IMR-90 (cell line): Measurements from ENCODE around the gene RIT1. TPM values are rescaled to one million over a fixed set of nuclear protein-coding genes. Genes with fewer than 3 reads are reported as not detected.

ENCODE experiments used
- ATAC-seq: fragments of 200-7000 bp; cut with Tn5 transposase; 2 replicates; pipeline ENCODE4 v1.9.1; 2020; ENCODE audit warnings: low read depth, mild to moderate bottlenecking, moderate library complexity
- BruUV-seq: library from RNA; stranded (reverse); fragments of 400-500 nt; replicated peaks from 2 replicates; lab custom pipeline; 2021; lab: Mats Ljungman, UMichigan
- CTCF ChIA-PET: fragments of 300-600 bp; formaldehyde crosslinking; extraction: SDS; loops from one replicate; lab custom pipeline; 2021; ENCODE audit warnings: antibody characterized with exemption; lab: Yijun Ruan, JAX
- POLR2A ChIA-PET: fragments of 300-600 bp; sonication (Branson Sonifier 250); formaldehyde crosslinking; loops from one replicate; lab custom pipeline; 2022; ENCODE audit warnings: antibody characterized with exemption; ENCODE audit not compliant: unreplicated experiment; lab: Charles Lee
- DNase-seq: peaks from one replicate; pipeline ENCODE4 v3.0.0; 2013
- H2AFZ ChIP-seq: replicated peaks from 2 replicates; pipeline ENCODE3; 2013; ENCODE audit warnings: low read length, mild to moderate bottlenecking; ENCODE audit not compliant: poor library complexity
- H2AK5ac ChIP-seq: 2 replicates; pipeline ENCODE4 v1.6.1; 2013; ENCODE audit warnings: low read depth, low read length, inconsistent platforms
- H2AK9ac ChIP-seq: replicated peaks from 2 replicates; pipeline ENCODE3; 2013; ENCODE audit warnings: mild to moderate bottlenecking, low read depth, low read length, moderate library complexity; ENCODE audit not compliant: poor library complexity
- H2BK120ac ChIP-seq: 2 replicates; pipeline ENCODE4 v1.6.1; 2013; ENCODE audit warnings: low read depth, low read length, inconsistent platforms
- H2BK15ac ChIP-seq: 3 replicates; pipeline ENCODE4 v1.6.1; 2013; ENCODE audit warnings: low read depth, low read length, inconsistent platforms
- H2BK20ac ChIP-seq: 2 replicates; pipeline ENCODE4 v1.6.1; 2013; ENCODE audit warnings: low read depth, mild to moderate bottlenecking, inconsistent platforms, low read length, moderate library complexity
- H2BK5ac ChIP-seq: 2 replicates; pipeline ENCODE4 v1.6.1; 2013; ENCODE audit warnings: mild to moderate bottlenecking, low read depth, low read length, inconsistent platforms; ENCODE audit not compliant: poor library complexity, severe bottlenecking
- H3K14ac ChIP-seq: replicated peaks from 2 replicates; pipeline ENCODE4 v1.6.1; 2013; ENCODE audit warnings: low read depth, low read length, inconsistent platforms
- H3K18ac ChIP-seq: 2 replicates; pipeline ENCODE4 v1.6.1; 2013; ENCODE audit warnings: low read depth, low read length, control low read depth
- H3K23ac ChIP-seq: 2 replicates; pipeline ENCODE4 v1.6.1; 2013; ENCODE audit warnings: low read depth, low read length, inconsistent platforms
- H3K27ac ChIP-seq: 2 replicates; pipeline ENCODE4 v1.5.1; 2013; ENCODE audit warnings: mild to moderate bottlenecking, control low read depth, low read length; ENCODE audit not compliant: insufficient read depth
- H3K27me3 ChIP-seq: 2 replicates; pipeline ENCODE4 v1.6.1; 2013; ENCODE audit warnings: low read length; ENCODE audit not compliant: control insufficient read depth, insufficient read depth
- H3K36me3 ChIP-seq: 2 replicates; pipeline ENCODE4 v1.6.1; 2013; ENCODE audit warnings: low read length, mixed read lengths; ENCODE audit not compliant: control insufficient read depth, insufficient read depth
- H3K4ac ChIP-seq: 2 replicates; pipeline ENCODE4 v1.6.1; 2013; ENCODE audit warnings: low read depth, low read length, inconsistent platforms
- H3K4me1 ChIP-seq: 2 replicates; pipeline ENCODE4 v1.6.1; 2013; ENCODE audit warnings: low read length, mixed read lengths; ENCODE audit not compliant: control insufficient read depth, insufficient read depth
- H3K4me2 ChIP-seq: 2 replicates; pipeline ENCODE4 v1.6.1; 2013; ENCODE audit warnings: low read depth, mild to moderate bottlenecking, control low read depth, low read length, moderate library complexity
- H3K4me3 ChIP-seq: 2 replicates; pipeline ENCODE4 v1.5.1; 2013; ENCODE audit warnings: low read depth, mild to moderate bottlenecking, control low read depth, low read length, moderate library complexity; ENCODE audit not compliant: insufficient read depth
- H3K56ac ChIP-seq: 2 replicates; pipeline ENCODE4 v1.6.1; 2013; ENCODE audit warnings: low read length, inconsistent platforms; ENCODE audit not compliant: insufficient read depth; ENCODE audit errors: extremely low read depth
- H3K79me1 ChIP-seq, 2 experiments: 2 replicates each; pipeline ENCODE4 v1.6.1; 2013; ENCODE audit warnings: low read length in 2 of 2, inconsistent platforms in 1 of 2, low read depth in 1 of 2
- H3K9ac ChIP-seq: 2 replicates; pipeline ENCODE4 v1.6.1; 2013; ENCODE audit warnings: low read depth, low read length, control low read depth
- H3K9me1 ChIP-seq: 2 replicates; pipeline ENCODE4 v1.6.1; 2013; ENCODE audit warnings: low read length, inconsistent platforms; ENCODE audit not compliant: insufficient read depth
- H3K9me3 ChIP-seq: 2 replicates; pipeline ENCODE4 v1.6.1; 2013; ENCODE audit warnings: low read length; ENCODE audit not compliant: control insufficient read depth, insufficient read depth
- H4K20me1 ChIP-seq: 2 replicates; pipeline ENCODE4 v1.6.1; 2013; ENCODE audit warnings: low read length, inconsistent platforms; ENCODE audit not compliant: insufficient read depth
- H4K5ac ChIP-seq: 2 replicates; pipeline ENCODE4 v1.6.1; 2013; ENCODE audit warnings: mild to moderate bottlenecking, low read depth, low read length, control low read depth
- H4K8ac ChIP-seq, 2 experiments: 2 replicates each; pipeline ENCODE4 v1.6.1; 2013; ENCODE audit warnings: low read depth in 2 of 2, low read length in 2 of 2, control low read depth in 1 of 2, inconsistent platforms in 1 of 2
- H4K91ac ChIP-seq: 2 replicates; pipeline ENCODE4 v1.6.1; 2013; ENCODE audit warnings: low read depth, low read length, inconsistent platforms; ENCODE audit not compliant: insufficient read depth
- CEBPB ChIP-seq: IDR thresholded peaks from 2 replicates; pipeline ENCODE4 v1.6.1; 2012; ENCODE audit warnings: low read depth, low read length, improper control_type of control experiment
- CHD1 ChIP-seq: IDR thresholded peaks from 2 replicates; pipeline ENCODE4 v1.6.1; 2012; ENCODE audit warnings: low read depth, low read length, improper control_type of control experiment
- CTCF ChIP-seq: conservative IDR thresholded peaks from 2 replicates; pipeline ENCODE4 v1.5.1; 2012; ENCODE audit warnings: mild to moderate bottlenecking, low read depth, low read length, improper control_type of control experiment
- ELK1 ChIP-seq: fragments of 150-350 bp; IDR thresholded peaks from 2 replicates; pipeline ENCODE4 v1.6.1; 2016; ENCODE audit warnings: low read depth, mild to moderate bottlenecking, low read length, moderate library complexity, borderline replicate concordance
- FOS ChIP-seq: fragments of 150-350 bp; IDR thresholded peaks from 2 replicates; pipeline ENCODE4 v1.6.1; 2016; ENCODE audit warnings: low read depth, low read length
- NFE2L2 ChIP-seq: fragments of 150-350 bp; IDR thresholded peaks from 2 replicates; pipeline ENCODE4 v1.6.1; 2016; ENCODE audit warnings: low read depth, mild to moderate bottlenecking, low read length
- RCOR1 ChIP-seq: IDR thresholded peaks from 2 replicates; pipeline ENCODE4 v1.6.1; 2012; ENCODE audit warnings: mild to moderate bottlenecking, low read length, improper control_type of control experiment; ENCODE audit not compliant: insufficient replicate concordance
- RFX5 ChIP-seq: IDR thresholded peaks from 2 replicates; pipeline ENCODE4 v1.8.0; 2012; ENCODE audit warnings: low read depth, mild to moderate bottlenecking, low read length, moderate library complexity
- SMC3 ChIP-seq: fragments of 150-350 bp; IDR thresholded peaks from 2 replicates; pipeline ENCODE4 v1.6.1; 2016; ENCODE audit warnings: low read depth, mild to moderate bottlenecking, antibody characterized with exemption, low read length, moderate library complexity
- USF2 ChIP-seq: fragments of 150-350 bp; IDR thresholded peaks from 2 replicates; pipeline ENCODE4 v1.6.1; 2017; ENCODE audit warnings: mild to moderate bottlenecking, antibody characterized with exemption, low read length, low read depth
- WGBS, 2 experiments: methylation state at CpG; one replicate each; pipeline versions ENCODE4 v1.1.5 to v1.1.7; 2013; ENCODE audit warnings: missing lambda C conversion rate in 2 of 2; ENCODE audit not compliant: insufficient read length in 1 of 2; ENCODE audit errors: extremely low coverage in 2 of 2; 5-methylcytosine and 5-hydroxymethylcytosine counted together
- dilution Hi-C: fragments of 300-500 bp; cut with HindIII; formaldehyde crosslinking; loops from one replicate; pipeline ENCODE4 v1.14.3; 2018; ENCODE audit warnings: low sequenced_read_pairs; ENCODE audit not compliant: unreplicated experiment
- in situ Hi-C: fragments of 300-500 bp; cut with MboI; formaldehyde crosslinking; loops from 3 replicates; pipeline ENCODE4 v1.14.3; 2019; ENCODE audit warnings: low sequenced_read_pairs, inconsistent platforms, mixed read lengths
- intact Hi-C: fragments of 100-400 bp; cut with micrococcal nuclease; formaldehyde crosslinking; loops from 2 replicates; pipeline ENCODE4 v1.10.0; 2022
- polyA plus RNA-seq, 3 experiments: library from polyadenylated mRNA; depleted of rRNA; stranded (reverse); fragments of >200 nt; gene quantifications; 2 replicates each; pipeline ENCODE4 v1.2.3, GENCODE V29; 2012; ENCODE audit warnings: low replicate concordance in 1 of 3
- total RNA-seq: library from RNA; depleted of rRNA; stranded (reverse); fragments of >200 nt; gene quantifications from 2 replicates; pipeline ENCODE4 v1.2.3, GENCODE V29; 2012

RIT1 gene
- total and polyA plus RNA-seq, 2 of the 4 experiments (the other 2 are of a cell fraction) = 29.6 to 46.8 TPM

- no peak overlapping the region for H2AFZ ChIP-seq
- H4K8ac ChIP-seq = no peak overlapping the region
- no peak overlapping the region for H4K91ac ChIP-seq
- DNase-seq = no peak
- no peak overlapping the region for H2AK9ac ChIP-seq
- no peak overlapping the region for H2AK5ac ChIP-seq
- no peak overlapping the region for H2BK5ac ChIP-seq
- no peak overlapping the region for H3K27ac ChIP-seq
- dilution Hi-C loops (no loop called here), in situ Hi-C loops (no loop called here), intact Hi-C loops (no loop called here)
- POLR2A ChIA-PET = interaction anchor here (0.7 kb wide), 1 partner anchor 8 kb away, joined by 3 read pairs; no protein-coding TSS in a partner anchor
- H3K9ac ChIP-seq = no peak overlapping the region
- no peak overlapping the region for H2BK20ac ChIP-seq
- no peak for TF ChIP-seq CEBPB
- TF ChIP-seq FOS = no peak
- TF ChIP-seq CHD1 = no peak
- TF ChIP-seq RCOR1 = no peak
- no peak for TF ChIP-seq CTCF
- no peak for TF ChIP-seq SMC3
- no peak for TF ChIP-seq NFE2L2
- TF ChIP-seq USF2 = no peak
- no peak for TF ChIP-seq ELK1
- no peak for TF ChIP-seq RFX5
- H3K4ac ChIP-seq = no peak overlapping the region
- no peak overlapping the region for H2BK120ac ChIP-seq
- H3K23ac ChIP-seq = no peak overlapping the region
- H4K20me1 ChIP-seq = peaks cover 41% of the 10 kb centered on the region
- H3K9me3 ChIP-seq = no peaks in the 10 kb centered on the region
- BruUV-seq = TSS peak; percentile 40
- peaks cover 43% of the 10 kb centered on the region for H3K36me3 ChIP-seq
- no peak overlapping the region for H3K4me3 ChIP-seq
- no peak for ATAC-seq
- H2BK15ac ChIP-seq = no peak overlapping the region
- H3K9me1 ChIP-seq = 0 out of 2 replicates have a peak, but pooled peaks cover 2% of the 10 kb centered on the region
- peaks cover 7 to 48% of the 10 kb centered on the region in 2 experiments; a peak in 3 of 4 replicates for H3K79me1 ChIP-seq
- H3K56ac ChIP-seq = no peak overlapping the region
- WGBS, 2 experiments = no CpG with 5 or more reads among the region's 1 CpG
- H3K18ac ChIP-seq = no peak overlapping the region
- H4K5ac ChIP-seq = no peak overlapping the region
- H3K14ac ChIP-seq = no peak overlapping the region
- CTCF ChIA-PET = interaction anchor here (1.4 kb wide), 1 partner anchor 14 kb away, joined by 4 read pairs; no protein-coding TSS in a partner anchor
- peaks cover 7% of the 10 kb centered on the region; the same call in 1 of the 2 replicates for H3K4me1 ChIP-seq
- peak overlapping the region; percentile 55 for H3K4me2 ChIP-seq
- no peaks in the 10 kb centered on the region for H3K27me3 ChIP-seq
These were observed 20.9 kb upstream of the RIT1 start for GRCh38 chr1:155932081-155932480.
